ENCODE data around the gene AUTS2. TPM values are rescaled to one million over a fixed set of nuclear protein-coding genes. Genes with fewer than 3 reads are reported as not detected.

AUTS2 gene
- total and polyA plus RNA-seq, 2 of the 8 experiments (the other 6 are each of a cell fraction or from before 2014, with no cell fraction given), result 25.9 to 101 TPM

DNA sequence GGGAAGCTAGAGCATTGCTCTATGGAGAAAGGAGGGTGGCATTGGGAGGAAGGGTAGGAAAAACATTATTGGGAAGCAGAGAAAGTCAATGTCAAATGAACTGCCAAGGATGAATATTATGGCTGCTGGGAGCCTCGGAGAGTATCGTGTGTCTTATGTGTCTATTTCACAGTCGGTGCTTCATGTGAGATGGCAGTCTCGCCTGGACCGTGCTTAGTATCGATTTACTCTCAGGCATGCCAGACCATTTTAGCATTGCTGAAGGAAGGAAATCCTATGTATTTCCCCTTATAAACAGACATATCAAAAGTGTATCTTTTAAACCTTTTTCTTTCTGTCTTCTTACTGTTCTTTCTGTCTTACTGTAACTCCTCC lies 612.6 kb downstream of the AUTS2 start:
- no peaks in the 10 kb centered on the region for H4K20me1 ChIP-seq (replicated peaks in 1 of 2; ENCODE audit: control insufficient read depth in 1 of 2, insufficient read depth in 2 of 2, low read length in 2 of 2)
- WGBS, 2 experiments (ENCODE audit: extremely low coverage in 1 of 2, insufficient coverage in 1 of 2, insufficient read length in 1 of 2, insufficient replicate concordance in 2 of 2, low coverage in 1 of 2, low lambda C conversion rate in 2 of 2, missing lambda C conversion rate in 1 of 2), result 93% methylated on average over 6 of the region's 6 CpGs; no CpG with 5 or more reads in 1 of the 2 experiments
- H4K5ac ChIP-seq (ENCODE audit: insufficient read length, low read depth, low read length), result no peak overlapping the region
- H3K56ac ChIP-seq (replicated peaks; ENCODE audit: insufficient read length, low read depth, low read length), result no peak overlapping the region
- no peaks in the 10 kb centered on the region for H3K4me1 ChIP-seq (replicated peaks in 1 of 4; ENCODE audit: control insufficient read depth in 3 of 4, insufficient read depth in 4 of 4, low read length in 3 of 4)
- DNase-seq (ENCODE audit: low read depth in 1 of 2, low spot score in 2 of 2) (no peak), FAIRE-seq (no peak)
- ChIA-PET CTCF (ENCODE audit: partially characterized antibody) (no interaction called here), POLR2A (ENCODE audit: partially characterized antibody) (no interaction called here)
- no peaks in the 10 kb centered on the region for H3K79me1 ChIP-seq (ENCODE audit: low read depth, low read length)
- no peak overlapping the region for H3K14ac ChIP-seq (ENCODE audit: insufficient read length)
- H2BK5ac ChIP-seq (ENCODE audit: low read depth, low read length), result no peak overlapping the region
- H3K18ac ChIP-seq (ENCODE audit: extremely low read depth, low read length), result no peak overlapping the region
- TF ChIP-seq RFX5 (IDR thresholded peaks at IDR 0.05; ENCODE audit: borderline replicate concordance, low read depth, low read length) (no peak), SP1 (IDR thresholded peaks at IDR 0.05; ENCODE audit: low read depth, low read length) (no peak), TCF12 (IDR thresholded peaks at IDR 0.05; ENCODE audit: low read depth, low read length) (no peak), ASH2L (IDR thresholded peaks at IDR 0.05; ENCODE audit: low read length) (no peak), NANOG (IDR thresholded peaks at IDR 0.05; ENCODE audit: insufficient read depth, low read depth, low read length, poor library complexity, severe bottlenecking) (no peak), RXRA (IDR thresholded peaks at IDR 0.05; ENCODE audit: insufficient read depth, low read depth, low read length) (no peak)
- TF ChIP-seq, protein P1, sequence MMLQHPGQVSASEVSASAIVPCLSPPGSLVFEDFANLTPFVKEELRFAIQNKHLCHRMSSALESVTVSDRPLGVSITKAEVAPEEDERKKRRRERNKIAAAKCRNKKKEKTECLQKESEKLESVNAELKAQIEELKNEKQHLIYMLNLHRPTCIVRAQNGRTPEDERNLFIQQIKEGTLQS (IDR thresholded peaks at IDR 0.05; ENCODE audit: insufficient read depth, low read depth, low read length), result no peak
- TF ChIP-seq, protein P2, sequence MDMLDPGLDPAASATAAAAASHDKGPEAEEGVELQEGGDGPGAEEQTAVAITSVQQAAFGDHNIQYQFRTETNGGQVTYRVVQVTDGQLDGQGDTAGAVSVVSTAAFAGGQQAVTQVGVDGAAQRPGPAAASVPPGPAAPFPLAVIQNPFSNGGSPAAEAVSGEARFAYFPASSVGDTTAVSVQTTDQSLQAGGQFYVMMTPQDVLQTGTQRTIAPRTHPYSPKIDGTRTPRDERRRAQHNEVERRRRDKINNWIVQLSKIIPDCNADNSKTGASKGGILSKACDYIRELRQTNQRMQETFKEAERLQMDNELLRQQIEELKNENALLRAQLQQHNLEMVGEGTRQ (IDR thresholded peaks at IDR 0.05; ENCODE audit: low read length), result no peak
- peaks cover 0 to under 1% (median 0%) of the 10 kb centered on the region in 4 experiments; a peak in 1 of 7 replicates for H3K27me3 ChIP-seq (replicated peaks in 1 of 4; ENCODE audit: control insufficient read depth in 3 of 4, extremely low read depth in 1 of 4, insufficient read depth in 3 of 4, low read length in 3 of 4)
- no peak overlapping the region for H4K8ac ChIP-seq (ENCODE audit: extremely low read depth, insufficient read depth, low read length)
- H3K9ac ChIP-seq (replicated peaks in 1 of 4; ENCODE audit: extremely low read depth in 1 of 4, low read depth in 3 of 4, low read length in 3 of 4), result no peak overlapping the region
- H4K91ac ChIP-seq (replicated peaks; ENCODE audit: insufficient read length, low read length), result no peak overlapping the region
- H3K9me3 ChIP-seq (ENCODE audit: insufficient read depth in 2 of 2, low read depth in 1 of 2, low read length in 1 of 2), result no peaks in the 10 kb centered on the region
- H2BK120ac ChIP-seq (replicated peaks; ENCODE audit: low read depth, low read length), result no peak overlapping the region
- H3K4me3 ChIP-seq (ENCODE audit: extremely low read depth in 1 of 4, insufficient read depth in 2 of 4, low read depth in 3 of 4, low read length in 4 of 4), result no peak overlapping the region
- H3K79me2 ChIP-seq (ENCODE audit: control insufficient read depth in 1 of 2, insufficient read depth in 2 of 2, low read length in 2 of 2), result no peaks in the 10 kb centered on the region
- H2AK5ac ChIP-seq (ENCODE audit: low read depth, low read length), result no peak overlapping the region
- no peak overlapping the region for H2BK15ac ChIP-seq (ENCODE audit: low read length)
- H3K36me3 ChIP-seq (ENCODE audit: control insufficient read depth in 2 of 4, insufficient read depth in 4 of 4, low read length in 3 of 4), result no peaks in the 10 kb centered on the region
- no peak overlapping the region for H3K23ac ChIP-seq (ENCODE audit: insufficient read length)
- no peak overlapping the region for H2BK12ac ChIP-seq (ENCODE audit: low read depth, low read length)
- no peak overlapping the region for H3K4me2 ChIP-seq (ENCODE audit: insufficient read depth in 1 of 2, low read depth in 2 of 2, low read length in 2 of 2)
- no peak overlapping the region for H3K4ac ChIP-seq (replicated peaks; ENCODE audit: insufficient read length, low read depth, low read length)
- no peak overlapping the region for H3K27ac ChIP-seq (ENCODE audit: low read depth, low read length)
- no peak overlapping the region for H2BK20ac ChIP-seq (ENCODE audit: low read length)
- H2AFZ ChIP-seq (ENCODE audit: low read length), result no peak overlapping the region
- no peaks in the 10 kb centered on the region for H3K23me2 ChIP-seq (ENCODE audit: low read depth, low read length)
